Measurements from ENCODE around the gene TTC3. TPM values are rescaled to one million over a fixed set of nuclear protein-coding genes. Genes with fewer than 3 reads are reported as not detected.

Gene TTC3
- total RNA-seq, 2 donors from 2014 or later, result 104 to 105 TPM

- no peak for ATAC-seq
- peaks cover 3% of the 10 kb centered on the region for H3K4me1 Mint-ChIP-seq
- no peak overlapping the region for H3K4me3 Mint-ChIP-seq
- peaks cover 11% of the 10 kb centered on the region for H3K36me3 Mint-ChIP-seq (ENCODE audit: low read depth)
- H3K9me3 ChIP-seq (ENCODE audit: control insufficient read depth, low read length, poor library complexity, severe bottlenecking), result no peaks in the 10 kb centered on the region
- no peaks in the 10 kb centered on the region for H3K27me3 Mint-ChIP-seq
- no peak for DNase-seq
- H3K27ac Mint-ChIP-seq, result no peak overlapping the region
Observed at GRCh38 chr21:37186983-37187382, 113.9 kb downstream of the TTC3 start.

- DNase-seq (no peak), ATAC-seq (no peak)
- Mint-ChIP-seq H3K4me3 (no peak overlapping the region), H3K27ac (no peak overlapping the region), H3K36me3 (ENCODE audit: low read depth) (peaks cover 11% of the 10 kb centered on the region), H3K4me1 (peaks cover 3% of the 10 kb centered on the region), H3K27me3 (no peaks in the 10 kb centered on the region)
- no peaks in the 10 kb centered on the region for H3K9me3 ChIP-seq (ENCODE audit: control insufficient read depth, low read length, poor library complexity, severe bottlenecking)
Observed at GRCh38 chr21:37188825-37189224, 115.8 kb downstream of the TTC3 start.

GRCh38 chr21:37192019-37192418 is 119.0 kb downstream of the TTC3 start:
- no peak for ATAC-seq
- no peak overlapping the region for H3K4me3 Mint-ChIP-seq
- peaks cover 6% of the 10 kb centered on the region for H3K4me1 Mint-ChIP-seq
- peaks cover 14% of the 10 kb centered on the region for H3K36me3 Mint-ChIP-seq (ENCODE audit: low read depth)
- H3K27ac Mint-ChIP-seq, result peak overlapping the region; percentile 39
- DNase-seq, result no peak
- H3K27me3 Mint-ChIP-seq, result no peaks in the 10 kb centered on the region
- H3K9me3 ChIP-seq (ENCODE audit: control insufficient read depth, low read length, poor library complexity, severe bottlenecking), result no peaks in the 10 kb centered on the region

GRCh38 chr21:37193006-37193405 is 120.0 kb downstream of the TTC3 start:
- Mint-ChIP-seq H3K4me1 (peaks cover 6% of the 10 kb centered on the region), H3K27ac (no peak overlapping the region), H3K27me3 (no peaks in the 10 kb centered on the region), H3K4me3 (peak overlapping the region; percentile 25), H3K36me3 (ENCODE audit: low read depth) (peaks cover 16% of the 10 kb centered on the region)
- ATAC-seq (no peak), DNase-seq (no peak)
- H3K9me3 ChIP-seq (ENCODE audit: control insufficient read depth, low read length, poor library complexity, severe bottlenecking), result no peaks in the 10 kb centered on the region

GRCh38 chr21:37193676-37194075 is 120.6 kb downstream of the TTC3 start:
- H3K9me3 ChIP-seq (ENCODE audit: control insufficient read depth, low read length, poor library complexity, severe bottlenecking), result no peaks in the 10 kb centered on the region
- no peak for ATAC-seq
- H3K4me1 Mint-ChIP-seq, result peaks cover 3% of the 10 kb centered on the region
- peaks cover 12% of the 10 kb centered on the region for H3K36me3 Mint-ChIP-seq (ENCODE audit: low read depth)
- no peak for DNase-seq
- H3K27me3 Mint-ChIP-seq, result no peaks in the 10 kb centered on the region
- no peak overlapping the region for H3K4me3 Mint-ChIP-seq
- no peak overlapping the region for H3K27ac Mint-ChIP-seq

GRCh38 chr21:37195059-37195458 is 122.0 kb downstream of the TTC3 start:
- H3K27me3 Mint-ChIP-seq, result no peaks in the 10 kb centered on the region
- no peak overlapping the region for H3K4me3 Mint-ChIP-seq
- peaks cover 8% of the 10 kb centered on the region for H3K36me3 Mint-ChIP-seq (ENCODE audit: low read depth)
- no peak overlapping the region for H3K27ac Mint-ChIP-seq
- ATAC-seq (no peak), DNase-seq (no peak)
- peaks cover 3% of the 10 kb centered on the region for H3K4me1 Mint-ChIP-seq
- no peaks in the 10 kb centered on the region for H3K9me3 ChIP-seq (ENCODE audit: control insufficient read depth, low read length, poor library complexity, severe bottlenecking)

- DNase-seq (no peak), ATAC-seq (no peak)
- Mint-ChIP-seq H3K27ac (no peak overlapping the region), H3K4me3 (no peak overlapping the region), H3K27me3 (no peaks in the 10 kb centered on the region), H3K4me1 (peaks cover 3% of the 10 kb centered on the region), H3K36me3 (ENCODE audit: low read depth) (peaks cover 8% of the 10 kb centered on the region)
- H3K9me3 ChIP-seq (ENCODE audit: control insufficient read depth, low read length, poor library complexity, severe bottlenecking), result no peaks in the 10 kb centered on the region
Observed at GRCh38 chr21:37195610-37196009, 122.6 kb downstream of the TTC3 start.

GRCh38 chr21:37196847-37197246 is 123.8 kb downstream of the TTC3 start:
- Mint-ChIP-seq H3K27me3 (no peaks in the 10 kb centered on the region), H3K36me3 (ENCODE audit: low read depth) (peaks cover 11% of the 10 kb centered on the region), H3K4me3 (no peak overlapping the region), H3K27ac (no peak overlapping the region), H3K4me1 (peaks cover 3% of the 10 kb centered on the region)
- ATAC-seq (no peak), DNase-seq (no peak)
- no peaks in the 10 kb centered on the region for H3K9me3 ChIP-seq (ENCODE audit: control insufficient read depth, low read length, poor library complexity, severe bottlenecking)

GRCh38 chr21:37197746-37198145 is 124.7 kb downstream of the TTC3 start:
- ATAC-seq, result no peak
- DNase-seq, result no peak
- Mint-ChIP-seq H3K27ac (no peak overlapping the region), H3K36me3 (ENCODE audit: low read depth) (peaks cover 16% of the 10 kb centered on the region), H3K4me1 (peaks cover 3% of the 10 kb centered on the region), H3K27me3 (no peaks in the 10 kb centered on the region), H3K4me3 (no peak overlapping the region)
- H3K9me3 ChIP-seq (ENCODE audit: control insufficient read depth, low read length, poor library complexity, severe bottlenecking), result no peaks in the 10 kb centered on the region

GRCh38 chr21:37199057-37199924 is 126.2 kb downstream of the TTC3 start:
- Mint-ChIP-seq H3K4me3 (no peak overlapping the region), H3K4me1 (peaks cover 3% of the 10 kb centered on the region), H3K27me3 (no peaks in the 10 kb centered on the region), H3K36me3 (ENCODE audit: low read depth) (peaks cover 17% of the 10 kb centered on the region), H3K27ac (no peak overlapping the region)
- ATAC-seq, result no peak
- DNase-seq, result no peak
- H3K9me3 ChIP-seq (ENCODE audit: control insufficient read depth, low read length, poor library complexity, severe bottlenecking), result no peaks in the 10 kb centered on the region

- Mint-ChIP-seq H3K36me3 (ENCODE audit: low read depth) (peaks cover 12% of the 10 kb centered on the region), H3K4me1 (no peaks in the 10 kb centered on the region), H3K27me3 (no peaks in the 10 kb centered on the region), H3K27ac (no peak overlapping the region), H3K4me3 (no peak overlapping the region)
- DNase-seq (no peak), ATAC-seq (no peak)
- no peaks in the 10 kb centered on the region for H3K9me3 ChIP-seq (ENCODE audit: control insufficient read depth, low read length, poor library complexity, severe bottlenecking)
Observed at GRCh38 chr21:37200641-37201480, 127.8 kb downstream of the TTC3 start.

- Mint-ChIP-seq H3K4me3 (no peak overlapping the region), H3K4me1 (peaks cover 5% of the 10 kb centered on the region), H3K27ac (no peak overlapping the region), H3K36me3 (ENCODE audit: low read depth) (peaks cover 10% of the 10 kb centered on the region), H3K27me3 (no peaks in the 10 kb centered on the region)
- no peak for DNase-seq
- H3K9me3 ChIP-seq (ENCODE audit: control insufficient read depth, low read length, poor library complexity, severe bottlenecking), result no peaks in the 10 kb centered on the region
- ATAC-seq, result no peak
Observed at GRCh38 chr21:37202221-37203110, 129.4 kb downstream of the TTC3 start.

GRCh38 chr21:37204580-37204979 is 131.5 kb downstream of the TTC3 start:
- peaks cover 10% of the 10 kb centered on the region for H3K36me3 Mint-ChIP-seq (ENCODE audit: low read depth)
- no peak overlapping the region for H3K27ac Mint-ChIP-seq
- H3K27me3 Mint-ChIP-seq, result no peaks in the 10 kb centered on the region
- peaks cover 8% of the 10 kb centered on the region for H3K4me1 Mint-ChIP-seq
- H3K4me3 Mint-ChIP-seq, result no peak overlapping the region
- DNase-seq, result no peak
- no peaks in the 10 kb centered on the region for H3K9me3 ChIP-seq (ENCODE audit: control insufficient read depth, low read length, poor library complexity, severe bottlenecking)
- ATAC-seq, result no peak

All from T-helper 17 cell (primary cell).